PC-3 (cell line): ENCODE results near the gene CLCN5. TPM values are rescaled to one million over a fixed set of nuclear protein-coding genes. Genes with fewer than 3 reads are reported as not detected.

Source experiments
- ATAC-seq: fragments of 200-7000 bp; cut with Tn5 transposase; 2 replicates; pipeline ENCODE4 v1.9.1; 2020; ENCODE audit warnings: mild to moderate bottlenecking, moderate library complexity
- BruUV-seq: library from RNA; stranded (reverse); fragments of 400-500 nt; replicated peaks from 2 replicates; lab custom pipeline; 2021; lab: Mats Ljungman, UMichigan
- CTCF ChIA-PET: fragments of 300-600 bp; sonication (Branson Sonifier 250); formaldehyde crosslinking; loops from one replicate; lab custom pipeline; 2022; ENCODE audit warnings: antibody characterized with exemption; lab: Charles Lee
- POLR2A ChIA-PET: fragments of 300-600 bp; sonication (Branson Sonifier 250); formaldehyde crosslinking; loops from one replicate; lab custom pipeline; 2022; ENCODE audit warnings: antibody characterized with exemption; ENCODE audit not compliant: unreplicated experiment; lab: Charles Lee
- DNase-seq: peaks from one replicate; pipeline ENCODE4 v3.0.0-alpha.2; 2015
- H2AFZ ChIP-seq: fragments of 300-600 bp; sonication (generic); 2 replicates; pipeline ENCODE4 v1.6.0; 2016; ENCODE audit warnings: antibody characterized with exemption, low read length
- H3F3A ChIP-seq: fragments of 300-600 bp; sonication (generic); one replicate; pipeline ENCODE4 v1.6.0; 2017; ENCODE audit warnings: antibody characterized with exemption, low read length, control low read depth, mild to moderate bottlenecking; ENCODE audit not compliant: unreplicated experiment
- H3K27ac ChIP-seq: fragments of 300-600 bp; sonication (generic); 2 replicates; pipeline ENCODE4 v1.5.1; 2016; ENCODE audit warnings: mild to moderate bottlenecking, low read length
- H3K27me3 ChIP-seq: fragments of 300-600 bp; sonication (generic); 2 replicates; pipeline ENCODE4 v1.6.1; 2016; ENCODE audit warnings: low read length, mixed read lengths
- H3K36me3 ChIP-seq: fragments of 300-600 bp; sonication (generic); 2 replicates; pipeline ENCODE4 v1.6.1; 2016; ENCODE audit warnings: low read depth, mixed run types, low read length, mixed read lengths
- H3K4me1 ChIP-seq: fragments of 300-600 bp; sonication (generic); 2 replicates; pipeline ENCODE4 v1.5.1; 2016; ENCODE audit warnings: low read length; ENCODE audit not compliant: insufficient read depth
- H3K4me2 ChIP-seq: fragments of 300-600 bp; sonication (generic); 2 replicates; pipeline ENCODE4 v1.6.0; 2016; ENCODE audit warnings: low read length
- H3K4me3 ChIP-seq: fragments of 300-600 bp; sonication (generic); 2 replicates; pipeline ENCODE4 v1.5.1; 2016; ENCODE audit warnings: mild to moderate bottlenecking, low read length, mixed read lengths
- H3K79me2 ChIP-seq: fragments of 300-600 bp; sonication (generic); 2 replicates; pipeline ENCODE4 v1.6.1; 2017; ENCODE audit warnings: low read length, mixed read lengths
- H3K9ac ChIP-seq: fragments of 300-600 bp; sonication (generic); 2 replicates; pipeline ENCODE4 v1.6.0; 2016; ENCODE audit warnings: mild to moderate bottlenecking, low read length
- H3K9me2 ChIP-seq: fragments of 300-600 bp; sonication (generic); replicated peaks from 2 replicates; pipeline ENCODE4 v1.6.1; 2016; ENCODE audit warnings: mixed run types, low read length, mixed read lengths
- H3K9me3 ChIP-seq: fragments of 300-600 bp; sonication (generic); 2 replicates; pipeline ENCODE4 v1.6.1; 2016; ENCODE audit warnings: low read length, mixed read lengths
- H4K20me1 ChIP-seq: fragments of 300-600 bp; sonication (generic); 2 replicates; pipeline ENCODE4 v1.6.1; 2016; ENCODE audit warnings: low read length, mixed read lengths
- EZH2 ChIP-seq: fragments of 300-600 bp; sonication (generic); IDR thresholded peaks from one replicate; pipeline ENCODE4 v1.6.1; 2017; ENCODE audit warnings: antibody characterized with exemption, mild to moderate bottlenecking, low read length; ENCODE audit not compliant: unreplicated experiment
- EZH2phosphoT487 ChIP-seq: fragments of 300-600 bp; sonication (generic); IDR thresholded peaks from 2 replicates; pipeline ENCODE4 v1.6.1; 2018; ENCODE audit warnings: mild to moderate bottlenecking, antibody characterized with exemption, low read length, borderline replicate concordance
- intact Hi-C: fragments of 100-400 bp; cut with micrococcal nuclease; formaldehyde crosslinking; loops from 2 replicates; pipeline ENCODE4 v1.9.0; 2023
- total RNA-seq: library from RNA; depleted of rRNA; stranded (reverse); fragments of >200 nt; gene quantifications from 2 replicates; pipeline ENCODE4 v1.2.3, GENCODE V29; 2014
- TF ChIP-seq, protein P1 (sequence below): fragments of 300-600 bp; sonication (generic); conservative IDR thresholded peaks from 2 replicates; pipeline ENCODE4 v1.5.1; 2017; ENCODE audit warnings: antibody characterized with exemption, low read depth, mild to moderate bottlenecking, low read length

CLCN5 gene
- total RNA-seq, 1 experiment from 2014 or later = 5.9 TPM

DNA sequence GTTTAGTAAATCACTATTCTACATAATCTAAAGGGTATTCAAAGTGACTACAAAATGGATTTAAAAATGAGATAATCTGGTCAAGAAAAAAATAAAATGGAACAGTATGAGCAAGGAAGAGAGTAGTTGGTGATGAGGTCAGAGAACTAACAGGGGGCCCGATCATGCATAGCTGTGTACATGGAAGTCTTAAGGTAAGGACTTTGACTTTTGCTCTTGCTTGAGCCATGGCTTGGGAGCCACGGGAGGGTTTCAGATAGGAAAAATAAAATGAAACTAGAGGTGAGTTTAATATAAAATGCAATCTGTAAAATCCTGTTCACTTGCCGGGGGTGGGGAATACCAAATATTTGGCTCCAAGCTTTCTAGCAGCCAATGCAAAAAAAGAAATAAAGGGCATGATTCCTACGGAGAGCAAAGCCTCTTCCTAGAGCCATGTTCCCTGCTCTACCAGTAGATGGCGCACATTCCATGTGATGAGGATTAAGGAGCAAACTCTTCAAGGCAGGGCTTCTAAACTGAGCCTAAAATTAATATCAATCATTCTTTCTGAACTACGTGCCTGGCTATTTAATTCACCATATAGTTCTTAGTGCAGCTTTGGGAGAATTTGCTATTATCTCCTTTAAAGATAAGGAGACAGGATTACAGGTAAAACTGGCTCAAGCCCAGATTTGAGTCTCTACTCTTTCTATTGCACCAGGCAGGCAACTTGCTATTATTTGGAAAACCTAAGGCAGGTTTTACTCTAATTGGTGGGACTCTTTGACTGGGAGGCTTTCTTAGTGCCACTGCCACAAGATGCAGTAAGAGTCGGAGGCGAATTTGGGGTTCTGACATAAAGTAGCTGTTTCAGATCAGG, 6.8 kb upstream of the CLCN5 start:
- no peak overlapping the region; the same call in 1 of the 2 replicates for H3K4me2 ChIP-seq

DNA sequence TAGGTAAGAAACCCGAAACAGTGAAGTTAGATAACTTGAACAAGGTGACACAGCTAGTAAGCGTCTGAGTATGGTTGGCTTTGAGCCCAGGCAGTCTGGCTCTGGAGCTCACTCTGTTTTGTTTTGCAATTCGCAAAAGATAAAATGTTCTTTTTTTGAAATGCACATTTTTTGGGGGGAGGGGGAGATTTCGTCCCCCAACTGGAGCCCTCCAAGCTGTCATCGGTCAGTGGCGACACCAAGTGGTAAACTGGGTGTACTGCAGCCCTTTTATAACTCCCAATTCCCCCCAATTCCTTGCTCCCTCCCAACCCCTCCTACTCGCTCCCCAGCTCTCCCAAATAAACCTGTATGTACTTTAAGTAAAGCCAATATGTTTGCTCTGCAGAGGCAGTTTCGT, 2.8 kb upstream of the CLCN5 start:
- no peak overlapping the region for H3K9ac ChIP-seq
- H3K36me3 ChIP-seq = no peaks in the 10 kb centered on the region
- DNase-seq = peak; percentile 34
- no peak overlapping the region for H2AFZ ChIP-seq
- no peaks in the 10 kb centered on the region for H3F3A ChIP-seq
- BruUV-seq = no TSS peak
- no peak overlapping the region for H3K4me3 ChIP-seq
- no peaks in the 10 kb centered on the region for H3K9me2 ChIP-seq
- H3K4me1 ChIP-seq = peaks cover 6% of the 10 kb centered on the region
- no peak for ATAC-seq
- H3K9me3 ChIP-seq = no peaks in the 10 kb centered on the region
- CTCF ChIA-PET = interaction anchor here (0.6 kb wide), 1 partner anchor 293 kb away, joined by 4 read pairs; no protein-coding TSS in a partner anchor
- H3K4me2 ChIP-seq = no peak overlapping the region
- H4K20me1 ChIP-seq = no peaks in the 10 kb centered on the region
- H3K79me2 ChIP-seq = 0 out of 2 replicates have a peak, but pooled peaks cover 5% of the 10 kb centered on the region
- TF ChIP-seq, protein P1, sequence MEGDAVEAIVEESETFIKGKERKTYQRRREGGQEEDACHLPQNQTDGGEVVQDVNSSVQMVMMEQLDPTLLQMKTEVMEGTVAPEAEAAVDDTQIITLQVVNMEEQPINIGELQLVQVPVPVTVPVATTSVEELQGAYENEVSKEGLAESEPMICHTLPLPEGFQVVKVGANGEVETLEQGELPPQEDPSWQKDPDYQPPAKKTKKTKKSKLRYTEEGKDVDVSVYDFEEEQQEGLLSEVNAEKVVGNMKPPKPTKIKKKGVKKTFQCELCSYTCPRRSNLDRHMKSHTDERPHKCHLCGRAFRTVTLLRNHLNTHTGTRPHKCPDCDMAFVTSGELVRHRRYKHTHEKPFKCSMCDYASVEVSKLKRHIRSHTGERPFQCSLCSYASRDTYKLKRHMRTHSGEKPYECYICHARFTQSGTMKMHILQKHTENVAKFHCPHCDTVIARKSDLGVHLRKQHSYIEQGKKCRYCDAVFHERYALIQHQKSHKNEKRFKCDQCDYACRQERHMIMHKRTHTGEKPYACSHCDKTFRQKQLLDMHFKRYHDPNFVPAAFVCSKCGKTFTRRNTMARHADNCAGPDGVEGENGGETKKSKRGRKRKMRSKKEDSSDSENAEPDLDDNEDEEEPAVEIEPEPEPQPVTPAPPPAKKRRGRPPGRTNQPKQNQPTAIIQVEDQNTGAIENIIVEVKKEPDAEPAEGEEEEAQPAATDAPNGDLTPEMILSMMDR = peak; percentile 79
- no peak for TF ChIP-seq EZH2
- no peak overlapping the region for H3K27ac ChIP-seq
- no peaks in the 10 kb centered on the region for H3K27me3 ChIP-seq
- intact Hi-C loops = loop anchor here (5.0 kb wide), 1 partner anchor 42 kb away; the partner anchor contains the start of gene USP27X
- POLR2A ChIA-PET = no interaction called here

More for the DNA sequence above, 6.8 kb upstream of the CLCN5 start:
- H3K9ac ChIP-seq = no peak overlapping the region
- no peak for TF ChIP-seq EZH2phosphoT487
- TF ChIP-seq, protein P1 = peak; percentile 85
- intact Hi-C loops = loop anchor here (1.0 kb wide), 2 partner anchors 166 to 289 kb away; partner anchors contain the start of gene CCNB3
- H3F3A ChIP-seq = no peaks in the 10 kb centered on the region
- no peaks in the 10 kb centered on the region for H3K27me3 ChIP-seq
- H3K79me2 ChIP-seq = no peaks in the 10 kb centered on the region
- no peaks in the 10 kb centered on the region for H4K20me1 ChIP-seq
- H3K9me3 ChIP-seq = no peaks in the 10 kb centered on the region
- no peak overlapping the region for H3K27ac ChIP-seq
- CTCF ChIA-PET = no interaction called here
- BruUV-seq = no TSS peak
- DNase-seq (peak; percentile 69), ATAC-seq (peak; percentile 90)
- POLR2A ChIA-PET = no interaction called here
- H3K9me2 ChIP-seq = no peaks in the 10 kb centered on the region
- H3K36me3 ChIP-seq = no peaks in the 10 kb centered on the region
- no peak overlapping the region for H3K4me3 ChIP-seq
- H3K4me1 ChIP-seq = no peaks in the 10 kb centered on the region
- no peak overlapping the region for H2AFZ ChIP-seq

DNA sequence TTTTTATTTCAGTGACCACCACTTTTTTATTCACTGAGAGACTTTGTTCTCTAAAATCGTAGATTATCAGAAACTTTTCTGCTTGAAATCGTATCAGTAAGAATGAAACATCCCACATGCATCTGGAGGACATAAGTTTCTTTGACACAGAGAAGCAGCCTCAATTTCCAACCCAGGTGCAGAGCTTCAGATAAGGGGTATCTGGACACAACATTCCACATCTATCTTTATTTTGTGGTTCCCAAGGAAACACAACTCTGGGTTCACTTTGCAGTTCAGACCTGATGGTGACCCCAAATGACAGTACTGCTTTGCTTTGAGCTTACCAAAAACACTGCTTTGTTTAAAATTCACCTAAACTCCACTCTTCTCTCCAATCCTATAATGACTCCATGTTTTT, 1.3 kb upstream of the CLCN5 start:
- ATAC-seq (no peak), DNase-seq (no peak)
- intact Hi-C loops = loop anchor here (5.0 kb wide), 1 partner anchor 44 kb away; the partner anchor contains the start of gene USP27X
- peak overlapping the region; percentile 92; the same call in 1 of the 2 replicates for H2AFZ ChIP-seq
- H3K4me3 ChIP-seq = no peak overlapping the region
- peaks cover 6% of the 10 kb centered on the region for H3K4me1 ChIP-seq
- H3K4me2 ChIP-seq = no peak overlapping the region
- no peaks in the 10 kb centered on the region for H3K27me3 ChIP-seq
- H3K79me2 ChIP-seq = 0 out of 2 replicates have a peak, but pooled peaks cover 5% of the 10 kb centered on the region
- no peak overlapping the region for H3K27ac ChIP-seq
- H3F3A ChIP-seq = no peaks in the 10 kb centered on the region
- H3K9me3 ChIP-seq = no peaks in the 10 kb centered on the region
- POLR2A ChIA-PET = no interaction called here
- BruUV-seq = no TSS peak
- no peak overlapping the region for H3K9ac ChIP-seq
- CTCF ChIA-PET = no interaction called here
- 0 out of 2 replicates have a peak, but pooled peaks cover 4% of the 10 kb centered on the region for H3K36me3 ChIP-seq
- TF ChIP-seq EZH2 (no peak), EZH2phosphoT487 (no peak)
- TF ChIP-seq, protein P1 = no peak
- H4K20me1 ChIP-seq = no peaks in the 10 kb centered on the region
- no peaks in the 10 kb centered on the region for H3K9me2 ChIP-seq
